Stimulated activated CD4-positive, alpha-beta T cell treated with anti-CD3 and anti-CD28 coated beads, Interleukin-2, amount 100 ng/mL, for 48 hours (primary cell): Measurements from ENCODE around the gene RCHY1.
"Not testable (repeated sequence)": the region's sequence is repeated elsewhere in the genome, so short reads cannot be mapped to it uniquely, and the experiment has no call there.

ENCODE experiments used
- DNase-seq, 2 donors: peaks; one replicate each; pipeline ENCODE4 v3.0.0-alpha.2; 2020

Gene RCHY1

DNA sequence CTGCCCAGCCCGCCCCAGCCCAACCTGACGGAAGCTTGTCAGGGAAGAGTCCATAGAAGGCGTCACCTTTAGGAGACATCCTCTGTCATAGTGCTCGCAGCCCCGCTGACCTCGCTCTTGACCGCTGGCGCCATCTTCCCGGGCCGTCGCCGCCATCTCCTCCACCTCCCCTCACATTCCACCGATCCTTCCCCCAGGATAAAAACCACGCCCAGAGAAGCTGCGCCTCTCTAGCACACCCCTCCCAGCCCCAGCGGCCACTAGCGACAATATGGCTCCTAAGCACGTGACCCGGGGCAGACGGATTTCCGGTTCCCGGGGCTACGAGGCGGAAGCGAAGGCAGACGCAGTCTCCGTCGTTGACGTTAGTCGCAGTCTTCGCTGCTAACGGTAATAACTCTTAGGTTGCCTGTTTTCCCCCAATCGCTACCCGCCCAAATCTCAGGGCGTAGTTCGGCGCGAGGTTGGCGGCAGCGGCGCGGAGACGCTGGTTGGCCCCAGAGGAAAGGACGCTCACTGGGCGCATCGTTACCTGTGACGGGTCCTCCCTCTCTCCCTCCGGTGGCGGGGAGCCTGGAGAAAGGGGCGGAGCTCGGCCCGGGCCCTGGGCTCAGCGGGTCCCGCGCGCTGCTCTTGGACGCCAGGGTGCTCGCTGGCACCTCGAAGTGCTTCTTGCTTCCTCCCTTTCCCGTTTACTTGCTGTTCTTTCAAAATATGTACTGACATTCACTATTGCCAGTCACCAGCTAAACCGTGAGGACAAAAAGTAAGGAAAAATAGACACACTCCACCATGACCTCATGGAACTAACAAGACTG, at the start of gene RCHY1, which contains the start of gene THAP6:
RCHY1 (minus strand) TSS at position 273 of the 818 bp plus-strand sequence; CDS start at position 156, 117 bp downstream.
THAP6 (plus strand) TSS at position 343 of the 818 bp plus-strand sequence. CDS start 980 bp downstream, outside the sequence.
- DNase-seq = peak; percentile 86 to 88

DNA sequence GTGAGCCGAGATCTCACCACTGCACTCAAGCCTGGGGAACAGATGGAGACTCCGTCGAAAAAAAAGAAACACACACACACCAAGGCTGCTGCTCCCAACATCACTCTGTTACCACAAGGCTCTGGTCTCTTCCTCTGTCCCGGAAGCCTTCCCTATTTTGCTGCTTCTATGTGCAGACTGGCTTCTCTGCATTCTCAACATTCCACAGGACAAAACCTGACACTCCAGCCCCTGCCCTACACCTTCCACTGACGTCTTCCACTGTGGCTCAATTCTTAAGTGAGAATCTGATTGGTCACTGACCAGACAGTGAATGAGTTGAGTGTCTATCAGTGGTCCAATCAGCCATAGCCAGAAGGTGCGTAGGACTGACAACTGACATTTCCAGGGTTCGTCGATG, 47.6 kb upstream of the RCHY1 start:
- DNase-seq = no peak

DNA sequence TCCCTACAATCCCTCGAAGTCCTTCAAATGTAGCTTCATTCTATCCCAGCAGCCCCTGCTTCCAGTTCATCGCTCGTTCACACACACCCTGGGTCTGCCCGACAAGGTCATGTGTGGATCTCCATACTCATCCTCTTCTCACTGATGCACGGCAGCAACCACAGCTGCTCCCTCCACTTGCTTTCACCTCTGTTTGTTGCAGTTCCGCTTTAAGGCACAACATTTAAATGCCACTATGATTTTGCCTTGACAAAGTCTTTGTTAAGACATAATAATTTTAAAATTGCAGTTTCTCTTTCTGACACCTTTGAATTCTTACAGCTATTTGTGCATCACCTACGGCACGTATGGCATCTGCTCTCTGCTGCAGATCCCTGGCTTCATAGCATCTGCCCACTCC, 43.5 kb upstream of the RCHY1 start:
- DNase-seq = no peak

DNA sequence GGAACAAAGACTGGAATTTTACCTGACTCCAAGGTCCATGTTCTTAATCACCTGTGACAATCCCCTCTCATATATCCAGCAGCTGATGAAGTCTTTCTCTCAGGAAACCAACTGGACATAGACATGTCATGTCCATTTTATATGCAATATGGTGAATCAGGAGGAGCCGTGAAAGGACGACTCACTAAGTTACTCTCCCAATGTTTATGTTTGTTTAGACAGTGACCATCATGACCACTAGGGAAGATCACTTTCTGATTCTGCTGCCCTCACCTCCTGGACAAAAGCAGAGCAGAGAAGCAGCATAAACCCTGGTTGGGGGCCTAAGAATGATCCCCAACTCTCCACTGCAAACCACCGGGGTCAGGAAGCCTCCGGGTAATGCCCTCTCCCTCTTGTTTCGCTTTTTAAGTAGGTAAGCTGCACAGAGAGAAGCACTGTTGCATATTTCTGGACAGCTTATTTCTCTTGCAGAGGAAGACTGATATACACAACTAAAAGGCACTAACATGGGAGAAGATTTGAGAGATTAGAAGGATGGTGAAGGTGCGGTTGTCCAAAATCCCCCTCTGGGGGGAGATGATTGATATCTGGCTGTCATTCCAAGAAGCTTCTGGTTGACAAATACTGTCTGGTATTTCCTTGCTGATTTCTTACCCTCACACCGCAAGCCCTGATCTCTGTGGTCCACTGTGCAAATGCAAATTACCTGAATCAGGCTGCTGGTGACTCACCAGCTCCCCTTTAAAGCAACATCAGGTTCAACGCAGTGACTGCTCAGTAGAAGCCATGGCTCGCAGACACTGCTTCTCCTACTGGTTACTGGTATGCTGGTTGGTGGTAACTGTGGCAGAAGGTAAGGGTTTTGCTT, 41.3 kb upstream of the RCHY1 start, which contains the start of gene ODAPH:
ODAPH (plus strand) TSS at position 773 of the 871 bp plus-strand sequence; CDS start at position 790, 17 bp downstream.
- peak; percentile 8 to 12 for DNase-seq

DNA sequence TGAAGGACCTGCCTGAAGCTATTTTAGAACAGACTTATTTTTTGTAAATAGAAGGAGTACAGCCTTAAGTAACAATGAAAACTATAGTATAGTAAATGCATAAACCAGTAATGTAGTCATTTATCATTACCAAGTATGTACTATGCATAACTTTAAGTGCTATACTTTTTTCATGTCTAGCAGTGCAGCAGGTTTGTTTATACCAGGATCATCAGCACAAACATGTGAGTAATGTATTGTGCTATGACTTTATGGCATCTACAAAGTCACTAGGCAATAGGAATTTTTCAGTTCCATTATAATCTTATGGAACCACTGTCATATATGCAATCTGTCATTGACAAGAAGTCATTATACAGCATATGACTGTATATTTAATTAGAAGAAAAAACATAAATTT, 38.2 kb upstream of the RCHY1 start:
- no peak for DNase-seq

DNA sequence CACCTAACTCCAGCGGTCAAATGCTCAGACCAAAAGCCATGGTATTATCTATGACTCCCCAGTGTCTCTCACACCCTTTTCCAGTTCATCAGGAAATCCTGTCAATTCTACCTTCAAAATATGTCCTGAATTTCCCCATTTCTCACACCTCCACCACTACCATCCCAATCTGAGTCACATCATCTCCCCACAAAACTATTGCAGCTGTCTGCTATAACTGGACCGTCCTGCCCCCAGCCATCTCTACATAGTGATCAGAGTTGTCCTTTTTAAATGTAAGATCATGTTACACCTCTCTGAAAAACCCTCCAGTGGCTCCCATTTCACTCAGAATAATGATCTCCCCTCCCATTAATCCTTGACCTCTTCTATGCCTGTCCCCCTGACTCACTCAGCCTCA, 34.8 kb upstream of the RCHY1 start:
- no peak for DNase-seq

DNA sequence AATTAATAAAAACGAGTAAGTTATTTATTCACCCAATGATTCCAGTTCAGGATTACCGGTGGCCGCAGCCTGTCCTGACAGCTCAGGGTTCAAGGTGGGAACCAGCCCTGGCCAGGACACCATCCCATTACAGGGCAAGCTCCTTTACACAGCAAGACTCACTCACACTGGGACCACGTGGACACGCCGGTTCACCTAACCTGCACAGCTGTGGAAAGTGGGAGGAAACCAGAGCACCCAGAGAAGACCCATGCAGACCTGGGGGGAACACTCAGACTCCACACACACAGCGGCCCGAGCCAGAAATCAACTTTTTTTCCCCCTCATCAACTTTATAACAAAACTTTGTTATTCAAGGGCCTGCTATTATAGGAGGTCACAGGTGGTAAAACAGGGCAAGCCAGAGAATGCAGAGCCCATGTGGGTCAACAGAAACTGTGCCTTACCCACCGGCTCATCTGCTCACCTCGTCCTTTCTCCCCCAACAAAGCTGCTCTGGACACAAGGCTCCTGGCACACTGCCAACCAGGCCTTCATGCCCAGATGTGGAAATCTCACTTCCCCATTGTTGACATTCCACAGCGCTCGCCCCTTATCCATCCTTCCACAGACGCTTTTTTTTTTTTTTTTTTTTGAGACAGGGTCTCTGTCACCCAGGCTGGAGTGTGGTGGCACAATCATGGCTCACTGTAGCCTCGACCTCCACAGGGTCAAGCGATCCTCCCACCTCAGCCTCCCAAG, 33.6 kb upstream of the RCHY1 start:
- DNase-seq = no peak

DNA sequence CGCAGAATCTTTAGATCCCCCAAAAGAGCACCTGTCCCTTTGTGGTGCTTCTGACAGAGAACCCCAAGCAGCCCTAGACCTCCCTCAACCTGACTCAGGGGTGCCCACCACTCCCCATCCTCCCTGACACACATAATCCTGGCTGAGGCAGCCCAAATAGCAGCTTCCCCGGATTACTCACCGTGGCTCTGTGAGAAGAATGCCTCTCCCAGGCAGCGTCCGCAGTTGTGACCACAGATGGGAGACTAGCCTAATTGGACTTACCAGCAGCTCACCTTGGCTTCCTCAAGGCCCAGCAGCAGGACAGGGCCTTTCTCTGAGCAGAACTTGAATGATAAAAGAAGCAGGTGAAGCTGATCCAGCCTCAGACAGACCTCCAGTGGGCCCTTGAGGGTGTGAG, 31.3 kb upstream of the RCHY1 start:
- DNase-seq = no peak

DNA sequence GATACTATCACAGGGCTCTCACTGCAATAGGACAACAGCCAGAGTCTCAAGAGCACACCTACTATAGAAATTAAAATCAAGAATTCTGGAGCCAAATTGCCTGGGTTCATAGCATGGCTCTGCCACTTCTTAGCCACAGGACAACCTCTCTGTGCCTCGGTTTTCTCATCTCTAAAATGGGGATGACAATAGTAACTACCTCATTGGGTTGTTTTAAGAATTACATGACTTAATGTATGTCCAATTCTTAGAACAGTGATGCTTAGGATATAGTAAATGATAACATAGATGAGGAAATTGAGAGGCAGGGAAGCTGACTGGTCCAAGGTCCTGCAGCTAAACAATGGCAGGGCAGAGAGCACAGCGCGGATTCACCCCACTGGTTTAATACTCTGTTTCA, 30.7 kb upstream of the RCHY1 start:
- DNase-seq = no peak

DNA sequence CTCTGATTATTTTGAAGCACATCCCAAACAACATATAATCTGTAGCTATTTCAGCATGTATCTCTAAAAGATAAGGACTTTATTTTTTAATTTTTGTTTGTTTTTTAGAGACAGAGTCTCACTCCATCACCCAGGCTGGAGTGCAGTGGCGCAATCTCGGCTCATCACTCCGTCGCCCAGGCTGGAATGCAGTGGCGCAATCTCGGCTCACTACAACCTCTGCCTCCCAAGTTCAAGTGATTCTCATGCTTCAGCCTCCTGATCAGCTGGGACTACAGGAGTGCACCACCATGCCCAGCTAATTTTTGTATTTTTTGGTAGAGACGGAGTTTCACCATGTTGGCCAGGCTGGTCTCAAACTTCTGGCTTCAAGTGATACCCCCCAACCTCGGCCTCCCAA, 30.0 kb upstream of the RCHY1 start:
- DNase-seq = not testable (repeated sequence)

DNA sequence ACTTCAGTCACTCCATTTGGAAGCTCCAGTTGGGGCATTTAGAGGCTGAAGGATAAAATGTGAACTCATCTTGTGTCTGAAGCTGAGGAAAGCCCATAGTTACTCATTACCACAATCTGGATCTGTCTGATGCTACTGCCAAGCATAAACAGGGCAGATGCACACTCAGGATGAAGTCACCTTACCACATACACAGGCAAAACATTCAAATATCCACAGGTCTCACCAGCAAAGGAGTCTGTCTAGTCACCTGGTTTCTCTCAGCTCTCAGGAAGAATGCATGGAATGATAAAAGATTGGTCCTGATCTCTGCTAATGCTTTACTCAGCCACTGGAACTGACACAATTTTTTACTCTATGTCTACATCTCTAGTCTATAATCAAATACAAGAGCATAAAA, 28.6 kb upstream of the RCHY1 start:
- DNase-seq = no peak

DNA sequence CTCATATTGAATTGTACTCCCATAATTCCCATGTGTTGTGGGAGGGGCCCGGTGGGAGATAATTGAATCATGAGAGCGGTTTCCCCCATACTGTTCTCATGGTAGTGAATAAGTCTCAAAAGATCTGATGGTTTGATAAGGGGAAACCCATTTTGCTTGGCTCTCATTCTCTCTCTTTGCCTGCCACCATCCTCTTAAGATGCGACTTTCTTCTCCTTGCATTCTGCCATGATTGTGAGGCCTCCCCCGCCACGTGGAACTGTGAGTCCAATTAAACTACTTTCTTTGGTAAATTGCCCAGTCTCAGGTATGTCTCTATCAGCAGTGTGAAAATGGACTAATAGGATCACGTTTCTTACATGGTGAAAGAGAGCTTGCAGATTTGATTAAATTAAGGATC, 23.1 kb upstream of the RCHY1 start:
- not testable (repeated sequence) for DNase-seq

DNA sequence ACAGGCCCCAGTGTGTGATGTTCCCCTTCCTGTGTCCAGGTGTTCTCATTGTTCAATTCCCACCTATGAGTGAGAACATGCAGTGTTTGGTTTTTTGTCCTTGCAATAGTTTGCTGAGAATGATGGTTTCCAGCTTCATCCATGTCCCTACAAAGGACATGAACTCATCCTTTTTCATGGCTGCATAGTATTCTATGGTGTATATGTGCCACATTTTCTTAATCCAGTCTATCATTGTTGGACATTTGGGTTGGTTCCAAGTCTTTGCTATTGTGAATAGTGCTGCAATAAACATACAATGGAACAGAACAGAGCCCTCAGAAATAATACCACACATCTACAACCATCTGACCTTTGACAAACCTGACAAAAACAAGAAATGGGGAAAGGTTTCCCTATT, 19.7 kb upstream of the RCHY1 start:
- not testable (repeated sequence) for DNase-seq

DNA sequence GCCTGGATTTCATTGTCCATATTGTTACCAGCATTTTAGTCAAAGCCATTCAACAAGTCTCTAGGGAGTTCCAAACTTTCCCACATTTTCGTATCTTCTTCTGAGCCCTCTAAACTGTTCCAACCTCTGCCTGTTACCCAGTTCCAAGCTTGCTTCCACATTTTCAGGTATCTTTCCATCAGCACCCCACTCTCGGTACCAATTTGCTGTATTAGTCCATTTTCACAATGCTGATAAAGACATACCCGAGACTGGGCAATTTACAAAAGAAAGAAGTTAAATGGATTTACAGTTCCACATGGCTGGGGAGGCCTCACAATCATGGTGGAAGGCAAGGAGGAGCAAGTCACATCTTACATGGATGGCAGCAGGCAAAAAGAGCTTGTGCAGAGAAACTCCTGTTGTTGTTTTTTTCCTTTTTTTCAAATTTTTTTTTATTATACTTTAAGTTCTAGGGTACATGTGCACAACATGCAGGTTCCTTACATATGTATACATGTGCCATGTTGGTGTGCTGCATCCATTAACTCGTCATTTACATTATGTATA, 19.2 kb upstream of the RCHY1 start:
- not testable (repeated sequence) for DNase-seq

DNA sequence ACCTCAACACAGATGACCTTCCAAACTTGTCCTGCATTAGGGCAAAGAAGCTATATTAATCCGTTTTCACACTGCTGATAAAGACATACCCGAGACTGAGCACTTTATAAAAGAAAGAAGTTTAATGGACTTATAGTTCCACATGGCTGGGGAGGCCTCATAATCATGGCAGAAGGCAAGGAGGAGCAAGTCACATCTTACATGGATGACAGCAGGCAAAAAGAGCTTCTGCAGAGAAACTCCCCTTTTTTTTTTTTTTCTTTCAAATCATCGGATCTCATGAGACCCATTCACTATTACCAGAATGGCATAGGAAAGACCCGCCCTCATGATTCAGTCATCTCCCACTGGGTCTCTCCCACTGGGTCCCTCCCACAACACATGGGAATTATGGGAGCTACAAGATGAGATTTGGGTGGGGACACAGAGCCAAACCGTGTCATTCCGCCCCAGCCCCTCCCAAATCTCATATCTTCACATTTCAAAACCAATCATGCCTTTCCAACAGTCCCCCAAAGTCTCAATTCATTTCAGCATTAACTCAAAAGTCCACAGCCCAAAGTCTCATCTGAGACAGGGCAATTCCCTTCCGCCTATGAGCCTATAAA, 17.4 kb upstream of the RCHY1 start:
- not testable (repeated sequence) for DNase-seq

DNA sequence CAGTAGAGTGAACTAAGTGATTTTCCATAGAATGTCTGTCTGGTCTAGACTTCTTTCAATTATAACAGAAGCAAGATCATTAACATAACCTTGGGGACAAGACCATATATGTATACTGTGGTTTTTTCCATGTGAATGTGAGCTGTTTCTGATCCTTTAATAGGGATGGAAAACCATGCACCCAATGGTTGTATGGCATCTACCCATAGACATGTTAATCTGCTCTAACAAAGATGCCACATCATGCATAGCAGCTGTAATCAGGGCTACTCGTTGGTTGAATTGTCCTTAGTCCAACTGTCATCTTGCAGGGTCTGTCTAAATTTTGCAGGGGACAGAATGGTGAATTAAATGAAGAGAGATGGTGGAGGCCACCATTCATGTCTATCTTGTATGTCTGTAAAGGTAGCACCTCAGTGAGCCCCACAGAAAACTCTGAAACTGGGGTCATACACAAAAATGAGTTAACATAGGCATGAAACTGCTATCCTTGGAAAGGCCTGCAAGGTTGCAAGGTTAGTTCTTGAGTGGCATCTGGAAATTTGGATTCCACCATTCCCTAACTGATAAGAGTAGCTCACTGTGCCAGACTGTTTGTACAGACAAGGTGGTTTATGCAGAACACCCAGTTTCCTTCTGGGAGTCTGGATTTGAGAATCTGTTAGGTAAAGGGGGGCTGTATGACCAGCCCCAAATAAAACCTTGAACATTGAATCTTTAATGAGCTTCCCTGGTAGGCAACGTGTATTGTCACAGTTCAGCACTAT, 16.5 kb upstream of the RCHY1 start:
- DNase-seq = no peak

DNA sequence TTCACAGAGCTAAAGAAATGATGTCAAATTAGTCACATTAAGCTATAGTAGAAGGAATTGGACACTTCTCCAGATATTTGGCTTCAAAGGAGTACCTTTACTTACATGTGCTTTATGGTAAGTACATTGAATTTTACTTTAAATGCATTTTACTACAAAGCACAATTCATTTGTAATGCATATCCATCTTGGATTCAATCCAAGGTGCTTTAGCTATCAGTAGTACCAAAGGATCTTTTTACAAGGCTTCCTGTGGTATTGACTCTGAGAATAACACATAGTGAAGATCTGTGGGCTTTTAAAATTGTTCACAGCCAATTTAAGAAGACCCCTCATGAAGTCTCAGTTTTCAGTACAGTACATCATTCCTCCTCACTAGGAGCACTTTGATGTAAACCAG, 13.3 kb upstream of the RCHY1 start:
- DNase-seq = no peak

DNA sequence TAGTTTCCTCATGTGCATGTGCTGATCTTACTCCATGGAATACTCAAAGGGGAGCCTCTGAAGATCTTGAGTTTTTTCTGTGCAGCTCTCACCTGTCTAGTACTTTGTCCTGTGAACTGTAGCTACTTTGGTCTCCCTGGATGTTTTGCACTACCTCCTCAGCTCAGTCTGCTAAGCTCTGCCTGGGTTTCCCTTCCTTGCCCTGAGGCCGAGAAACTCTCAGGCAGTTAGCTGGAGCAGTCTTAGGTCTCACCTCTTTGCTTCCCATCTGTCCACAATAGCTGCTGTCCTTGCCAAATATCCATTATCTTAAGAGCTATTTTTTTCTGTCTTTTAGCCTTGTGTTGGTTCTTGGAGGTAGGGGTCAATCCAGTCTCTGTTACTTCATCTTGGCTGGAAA, 11.7 kb upstream of the RCHY1 start:
- DNase-seq = no peak

DNA sequence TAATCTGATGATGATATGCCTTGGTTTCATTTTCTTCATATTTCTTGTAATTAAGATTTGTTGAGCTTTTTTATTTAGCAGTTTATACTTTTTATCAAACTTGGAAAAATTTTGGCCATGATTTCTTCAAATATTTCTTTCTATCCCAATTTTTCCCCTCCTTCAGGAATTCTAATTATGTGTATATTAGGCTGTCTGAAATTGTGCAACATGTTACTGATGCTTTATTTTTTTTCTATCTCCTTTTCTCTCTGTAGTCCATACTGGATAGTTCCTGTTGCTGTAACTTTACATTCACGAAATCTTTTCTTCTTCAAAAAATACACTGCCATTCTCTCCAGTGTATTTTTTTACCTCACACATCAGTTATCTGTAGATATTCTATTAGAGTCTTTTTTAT, 10.9 kb upstream of the RCHY1 start:
- no peak for DNase-seq

DNA sequence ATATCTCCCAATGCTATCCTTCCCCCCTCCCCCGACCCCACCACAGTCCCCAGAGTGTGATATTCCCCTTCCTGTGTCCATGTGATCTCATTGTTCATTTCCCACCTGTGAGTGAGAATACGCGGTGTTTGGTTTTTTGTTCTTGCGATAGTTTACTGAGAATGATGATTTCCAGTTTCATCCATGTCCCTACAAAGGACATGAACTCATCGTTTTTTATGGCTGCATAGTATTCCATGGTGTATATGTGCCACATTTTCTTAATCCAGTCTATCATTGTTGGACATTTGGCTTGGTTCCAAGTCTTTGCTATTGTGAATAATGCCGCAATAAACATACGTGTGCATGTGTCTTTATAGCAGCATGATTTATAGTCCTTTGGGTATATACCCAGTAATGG, 5.2 kb upstream of the RCHY1 start:
- not testable (repeated sequence) for DNase-seq

DNA sequence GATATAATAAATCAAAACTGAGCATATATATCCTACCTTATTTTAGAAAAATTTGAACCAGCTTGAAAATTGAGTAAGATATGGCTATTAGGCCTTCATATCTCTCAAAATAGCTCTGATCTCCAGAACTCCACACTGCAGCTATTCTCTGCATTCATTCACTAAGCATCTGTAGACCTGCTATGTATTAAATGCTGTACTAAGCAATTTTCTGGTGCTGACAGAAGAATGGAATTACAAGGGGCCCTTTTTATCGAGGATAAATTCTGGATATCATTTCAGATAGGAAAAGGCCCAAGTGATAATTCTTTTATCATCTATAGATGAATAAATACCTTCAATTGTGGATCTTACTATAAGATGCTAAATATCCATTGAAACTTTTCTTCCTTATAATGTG, 1.9 kb upstream of the RCHY1 start:
- no peak for DNase-seq
